ENCODE data around the gene PUDP.
A peak's percentile ranks its signal among the peaks of the same experiment; 100 is the strongest.
"Not testable (repeated sequence)": the region's sequence is repeated elsewhere in the genome, so short reads cannot be mapped to it uniquely, and the experiment has no call there.

The PUDP gene

GRCh38 chrX:7109049-7109531, 38.9 kb downstream of the PUDP start:
- no peak for DNase-seq

GRCh38 chrX:7108030-7108429, 39.9 kb downstream of the PUDP start:
- no peak for DNase-seq

DNA sequence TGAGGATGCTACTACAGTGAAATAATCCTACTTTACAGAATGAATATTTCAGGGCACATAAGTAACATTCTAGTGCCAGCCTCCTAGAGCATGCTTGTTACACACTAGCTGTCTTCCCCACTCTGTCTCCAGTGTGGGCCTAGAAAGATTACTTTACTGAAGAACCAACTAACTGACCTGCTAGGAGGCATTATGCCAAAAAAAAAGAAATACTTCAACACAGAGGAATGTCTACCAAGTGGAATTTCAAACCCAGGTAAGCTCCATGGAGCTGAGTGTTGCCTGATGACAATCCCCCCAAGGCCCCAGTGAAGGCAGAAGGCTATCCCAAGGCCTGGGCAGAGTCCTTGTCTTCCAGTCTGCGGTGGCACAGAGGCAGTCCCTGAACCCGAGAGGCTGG, 41.3 kb downstream of the PUDP start:
- DNase-seq, result no peak

GRCh38 chrX:7102119-7102518, 45.8 kb downstream of the PUDP start:
- DNase-seq, result no peak

DNA sequence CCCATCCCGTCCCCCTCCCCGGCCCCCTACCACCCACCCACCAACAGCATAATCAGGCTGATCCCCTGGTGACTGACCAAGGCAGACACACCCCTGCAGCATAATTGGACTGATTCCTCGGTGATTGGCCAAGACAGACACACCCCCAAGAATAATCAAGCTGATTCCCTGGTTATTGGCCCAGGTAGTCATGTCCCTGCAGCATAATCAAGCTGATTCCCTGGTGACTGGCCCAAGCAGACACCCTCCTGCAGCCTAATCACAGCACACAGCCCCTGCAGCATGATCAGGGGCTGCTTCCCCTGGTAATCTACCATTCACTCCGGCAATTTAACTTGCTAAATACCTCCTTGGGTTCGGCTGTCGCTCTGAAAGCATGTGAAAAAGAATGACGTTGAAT, 47.9 kb downstream of the PUDP start:
- no peak for DNase-seq

DNA sequence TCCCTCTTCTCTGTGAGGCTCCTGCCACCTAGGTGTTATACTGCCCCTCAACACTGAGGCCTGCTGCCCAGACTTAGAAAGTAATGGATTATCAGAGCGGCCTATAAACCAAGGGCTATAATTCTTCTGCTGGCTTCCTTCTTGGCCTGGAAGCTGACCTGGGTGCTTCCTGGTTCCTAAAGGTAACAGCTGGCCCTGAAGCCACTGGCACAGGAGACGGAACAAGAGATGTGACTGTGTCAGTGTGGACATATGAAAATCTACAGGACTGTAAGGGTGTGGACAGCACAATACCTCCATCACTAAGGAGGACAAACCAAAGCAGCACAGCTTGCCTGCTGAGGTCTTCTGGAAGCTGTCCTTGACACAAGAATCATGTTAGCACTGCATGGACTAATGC, 52.3 kb downstream of the PUDP start:
- not testable (repeated sequence) for DNase-seq

- DNase-seq, result no peak
Observed at GRCh38 chrX:7093305-7093704, 54.6 kb downstream of the PUDP start.

DNA sequence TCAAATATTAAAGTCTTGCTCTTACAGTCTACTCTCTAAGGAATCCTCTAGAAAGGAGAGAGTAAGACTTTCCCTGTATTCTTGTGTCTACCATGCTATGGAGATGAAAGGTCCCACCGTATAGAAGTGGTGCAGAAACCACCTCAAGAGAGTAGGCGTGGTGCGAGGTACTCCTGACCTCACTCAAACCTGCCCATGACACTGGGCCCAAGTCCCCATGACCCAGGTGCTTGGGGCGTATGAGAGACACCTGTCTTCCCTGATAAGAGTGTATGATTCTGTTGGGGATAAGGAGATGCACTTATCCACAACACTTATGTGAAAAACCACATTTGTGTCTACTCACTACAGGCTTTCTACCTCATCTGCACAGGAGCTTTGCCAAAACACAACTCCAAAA, 55.4 kb downstream of the PUDP start:
- no peak for DNase-seq

- DNase-seq, result no peak
Observed at GRCh38 chrX:7091923-7092322, 56.0 kb downstream of the PUDP start.

DNA sequence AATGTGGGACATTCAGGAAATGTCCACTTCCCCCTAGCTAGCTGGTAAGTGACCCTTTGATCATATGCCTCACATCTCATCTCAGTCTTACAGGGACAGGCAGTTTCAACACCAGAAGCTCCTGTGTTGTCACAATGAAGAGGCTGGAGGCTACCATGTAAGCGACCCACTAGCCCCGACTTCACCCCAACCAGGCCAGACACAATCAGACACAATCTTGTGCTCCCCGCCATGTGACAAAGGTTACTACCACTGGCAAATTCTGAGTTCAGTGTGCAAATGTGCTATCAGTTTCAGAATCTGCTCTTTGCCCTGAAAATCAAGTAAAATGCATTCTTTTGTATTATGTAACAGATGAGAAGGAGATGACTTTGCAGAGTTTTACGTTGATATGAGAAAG, 57.3 kb downstream of the PUDP start:
- no peak for DNase-seq

GRCh38 chrX:7088968-7089615, 58.9 kb downstream of the PUDP start:
- no peak for DNase-seq

DNA sequence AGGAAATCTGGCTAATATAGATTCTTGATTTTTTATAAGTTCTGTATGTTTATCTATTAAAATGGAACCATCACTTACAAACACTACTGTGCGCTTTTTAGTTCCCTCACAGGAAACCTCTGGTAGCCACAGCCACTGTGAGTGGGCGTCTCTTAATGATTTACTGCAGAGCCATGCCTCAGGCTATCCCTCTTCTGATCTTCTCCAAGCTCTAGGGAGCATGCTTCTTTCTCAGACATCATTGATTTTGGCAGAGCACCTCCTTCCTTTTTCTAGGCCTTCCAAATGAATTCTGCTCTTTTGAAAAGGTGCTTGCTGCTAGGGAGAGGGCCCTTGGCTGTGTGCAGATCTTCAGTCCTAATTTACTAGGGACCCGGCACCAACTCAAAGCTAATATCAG, 61.6 kb downstream of the PUDP start:
- no peak for DNase-seq

GRCh38 chrX:7085879-7086278, 62.1 kb downstream of the PUDP start:
- DNase-seq, result no peak

DNA sequence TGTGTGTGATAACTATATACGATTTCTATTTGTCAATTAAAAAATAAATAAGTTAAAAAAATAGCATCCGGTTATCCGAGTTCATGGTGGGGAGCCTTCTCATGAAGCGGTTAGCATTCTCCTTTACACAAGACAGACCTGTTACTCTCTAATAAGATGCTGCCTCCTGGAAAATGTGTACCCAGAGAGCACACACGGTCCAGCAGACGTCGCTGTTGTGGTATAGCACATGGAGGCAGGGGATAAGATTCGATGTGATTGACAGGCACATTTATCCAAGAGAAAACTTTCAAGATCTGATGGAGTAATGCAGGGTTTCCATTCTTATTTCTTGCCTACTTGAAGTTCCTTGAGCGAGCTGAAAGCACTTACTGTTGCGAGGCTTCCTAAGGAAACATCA, 63.1 kb downstream of the PUDP start:
- no peak for DNase-seq

GRCh38 chrX:7083468-7084396, 64.2 kb downstream of the PUDP start:
- peak; percentile 1 for DNase-seq

DNA sequence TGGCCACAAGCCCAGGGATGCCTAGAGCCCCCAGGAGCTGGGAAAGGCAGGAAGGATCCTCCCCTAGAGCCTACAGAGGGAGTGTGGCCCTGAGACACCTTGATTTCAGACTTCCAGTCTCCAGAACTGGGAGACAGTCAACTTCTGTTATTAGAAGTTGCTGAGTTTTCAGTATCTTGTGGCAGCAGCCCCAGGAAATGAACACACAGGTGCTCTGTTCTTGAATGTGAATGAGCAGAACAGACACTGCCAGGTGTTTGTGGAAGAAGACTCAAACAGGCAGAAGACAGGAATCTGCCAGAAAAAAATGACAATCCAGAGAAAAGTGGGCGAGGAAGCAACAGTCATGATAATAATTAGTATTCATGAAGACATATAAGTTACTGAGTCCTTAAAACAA, 64.9 kb downstream of the PUDP start:
- no peak for DNase-seq

DNA sequence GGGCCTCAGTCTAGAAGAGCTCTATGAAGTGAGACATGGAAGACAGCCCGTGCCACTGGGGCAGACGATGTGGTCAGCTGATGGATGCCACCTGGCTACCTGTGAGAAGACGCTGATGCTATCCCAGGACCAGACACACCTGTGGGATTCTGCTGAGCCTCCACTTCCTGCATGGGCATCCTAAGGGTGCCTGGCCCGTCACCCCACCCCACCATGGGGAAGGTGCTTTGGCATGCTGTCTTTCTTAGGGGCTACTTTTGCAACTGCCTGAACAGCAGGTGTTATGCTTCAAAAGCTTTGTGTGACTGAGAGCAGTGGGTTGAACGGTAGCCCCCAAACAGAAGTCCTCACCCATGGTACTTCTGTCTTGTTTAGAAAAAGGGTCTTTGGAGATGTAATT, 65.4 kb downstream of the PUDP start:
- DNase-seq, result no peak

DNA sequence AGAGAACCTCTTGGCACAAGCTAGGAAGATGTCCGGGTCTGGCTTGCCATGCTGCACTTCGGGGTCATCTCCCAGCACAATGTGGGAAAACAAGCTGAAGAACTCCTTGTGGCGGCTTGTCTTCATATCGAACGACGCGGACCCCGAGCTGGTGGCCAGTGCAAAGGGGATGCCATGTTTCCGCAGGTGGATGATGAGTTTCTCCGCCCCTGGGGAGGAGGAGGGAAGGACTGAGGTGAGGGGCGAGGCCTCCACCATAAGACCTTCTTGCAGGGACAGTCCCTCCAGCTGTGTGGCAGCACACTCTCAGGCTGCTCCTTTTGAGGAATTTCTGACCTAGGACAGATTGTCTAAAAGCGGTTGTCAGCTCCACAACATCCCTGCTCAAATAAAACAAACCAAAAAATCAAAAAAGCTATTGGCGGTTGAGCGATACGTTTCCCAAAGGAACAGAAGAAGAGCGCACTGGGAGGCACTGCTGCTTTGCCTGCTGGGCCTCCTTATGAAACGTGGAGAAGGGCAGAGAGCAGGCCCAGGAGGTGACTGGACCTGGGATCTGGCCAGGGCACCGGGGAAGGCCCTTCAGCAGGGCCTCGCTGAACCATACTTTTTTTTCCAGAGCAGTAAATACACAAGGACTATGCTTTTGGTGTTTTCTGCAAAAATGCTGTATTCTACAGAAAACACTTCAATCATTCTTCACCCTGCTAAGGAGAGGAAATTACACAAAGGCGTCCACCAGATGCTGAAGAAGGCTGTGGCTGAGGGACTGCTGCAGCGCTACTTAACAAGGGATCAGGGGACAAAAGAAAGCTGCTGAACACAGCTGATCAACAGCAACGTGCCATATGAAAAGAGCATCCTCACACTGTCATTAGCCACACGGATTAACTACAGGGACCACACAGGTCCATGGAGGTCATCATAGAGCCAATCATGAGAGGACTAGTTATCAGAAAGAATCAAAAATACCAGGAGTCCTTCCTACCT, 70.4 kb downstream of the PUDP start:
- DNase-seq, result no peak

GRCh38 chrX:7076245-7076661, 71.7 kb downstream of the PUDP start:
- DNase-seq, result no peak

- DNase-seq, result no peak
Observed at GRCh38 chrX:7074908-7075204, 73.1 kb downstream of the PUDP start.

- no peak for DNase-seq
Observed at GRCh38 chrX:7074148-7074907, 73.6 kb downstream of the PUDP start.

GRCh38 chrX:7073336-7073735, 74.6 kb downstream of the PUDP start:
- DNase-seq, result no peak

DNA sequence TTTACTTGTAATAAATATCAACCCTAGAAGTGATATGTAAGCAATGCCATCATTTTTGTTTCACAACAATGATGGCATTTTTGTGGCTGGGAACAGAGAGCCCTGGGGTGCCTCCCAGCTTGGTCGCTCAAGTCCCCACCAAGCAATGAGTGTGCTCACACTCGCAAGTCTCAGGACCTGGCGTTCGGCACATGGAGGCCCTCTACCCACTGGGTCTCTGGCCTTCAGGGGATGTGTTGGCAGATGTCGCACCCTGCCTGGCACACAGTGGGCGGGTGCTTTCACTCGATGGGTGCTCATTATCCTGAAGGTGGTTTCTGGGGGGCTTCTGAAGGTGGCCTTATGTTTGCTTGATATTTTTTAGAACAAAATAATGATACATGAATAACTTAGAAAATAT, 75.1 kb downstream of the PUDP start:
- DNase-seq, result no peak
